NCI-H2196 treated with DMSO at 0.1 percent for 48 hours (cell line): Measurements from ENCODE around the gene CNOT2.

Experiments used
- DNase-seq: peaks from one replicate; lab custom pipeline; 2025; ENCODE audit not compliant: unreplicated experiment; lab: John Stamatoyannopoulos, UW

The CNOT2 gene

GRCh38 chr12:70251661-70252060 lies 8.4 kb downstream of the CNOT2 start:
- no peak for DNase-seq

DNA sequence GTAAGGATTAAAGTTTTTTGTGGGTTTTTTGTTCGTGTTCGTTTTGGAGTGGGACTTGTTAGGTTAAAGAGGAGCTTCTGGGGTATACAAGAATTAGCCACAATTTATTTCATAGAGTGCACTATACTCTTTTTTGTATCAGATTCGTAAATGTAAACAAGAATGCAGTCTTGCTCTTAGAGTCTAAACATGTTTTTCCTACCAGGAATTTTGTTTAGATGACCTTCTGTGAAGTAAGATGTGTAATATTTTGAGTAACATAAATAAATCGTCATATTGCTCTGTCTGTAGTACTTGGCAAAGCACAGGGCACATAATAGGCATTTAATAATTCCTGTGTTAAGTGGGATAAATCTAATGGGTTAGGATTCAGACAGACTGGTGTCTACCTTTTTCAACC lies 9.6 kb downstream of the CNOT2 start:
- DNase-seq, result no peak

- no peak for DNase-seq
Measured at GRCh38 chr12:70254225-70254624, 11.0 kb downstream of the CNOT2 start.

- DNase-seq, result no peak
Measured at GRCh38 chr12:70254846-70255245, 11.6 kb downstream of the CNOT2 start.

GRCh38 chr12:70255311-70255710 lies 12.1 kb downstream of the CNOT2 start:
- DNase-seq, result no peak

DNA sequence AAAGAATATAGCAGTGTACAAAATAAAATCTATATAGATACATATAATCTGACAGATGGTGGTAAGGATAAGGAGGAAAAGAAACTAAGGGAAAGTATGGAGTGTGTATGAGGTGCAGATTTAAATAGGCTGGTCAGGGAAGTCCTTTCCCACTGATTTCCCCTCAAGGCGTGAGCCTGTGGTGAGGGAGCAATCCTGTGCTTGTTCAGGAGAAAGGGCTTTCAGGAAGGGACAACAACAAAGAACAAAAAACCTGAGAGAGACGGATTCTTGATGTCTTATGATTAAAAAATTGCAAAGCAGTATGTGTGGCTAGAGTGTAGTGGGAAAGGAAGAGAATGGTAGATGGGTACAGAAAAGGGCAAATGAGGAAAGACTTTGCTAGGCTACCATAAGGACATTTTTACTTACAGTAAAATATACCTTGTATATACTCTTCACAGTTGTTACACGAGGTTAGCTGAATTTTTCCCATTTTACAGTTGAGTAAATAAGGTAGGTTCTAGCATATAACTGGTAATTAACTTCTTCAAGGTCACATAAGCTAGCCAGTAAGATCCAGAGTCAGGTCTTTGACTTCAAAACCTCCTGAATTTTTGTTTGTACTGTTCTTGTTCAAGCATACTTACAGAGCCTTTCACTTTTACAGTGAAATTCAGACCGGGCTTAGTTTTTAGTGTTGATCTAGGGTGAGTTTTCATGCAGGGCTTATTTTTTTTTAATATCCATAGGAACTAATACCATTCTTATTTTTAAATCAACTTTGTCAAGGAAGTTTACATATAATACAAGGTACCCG lies 15.6 kb downstream of the CNOT2 start:
- DNase-seq, result no peak

- DNase-seq, result no peak
Measured at GRCh38 chr12:70260646-70261045, 17.4 kb downstream of the CNOT2 start.

DNA sequence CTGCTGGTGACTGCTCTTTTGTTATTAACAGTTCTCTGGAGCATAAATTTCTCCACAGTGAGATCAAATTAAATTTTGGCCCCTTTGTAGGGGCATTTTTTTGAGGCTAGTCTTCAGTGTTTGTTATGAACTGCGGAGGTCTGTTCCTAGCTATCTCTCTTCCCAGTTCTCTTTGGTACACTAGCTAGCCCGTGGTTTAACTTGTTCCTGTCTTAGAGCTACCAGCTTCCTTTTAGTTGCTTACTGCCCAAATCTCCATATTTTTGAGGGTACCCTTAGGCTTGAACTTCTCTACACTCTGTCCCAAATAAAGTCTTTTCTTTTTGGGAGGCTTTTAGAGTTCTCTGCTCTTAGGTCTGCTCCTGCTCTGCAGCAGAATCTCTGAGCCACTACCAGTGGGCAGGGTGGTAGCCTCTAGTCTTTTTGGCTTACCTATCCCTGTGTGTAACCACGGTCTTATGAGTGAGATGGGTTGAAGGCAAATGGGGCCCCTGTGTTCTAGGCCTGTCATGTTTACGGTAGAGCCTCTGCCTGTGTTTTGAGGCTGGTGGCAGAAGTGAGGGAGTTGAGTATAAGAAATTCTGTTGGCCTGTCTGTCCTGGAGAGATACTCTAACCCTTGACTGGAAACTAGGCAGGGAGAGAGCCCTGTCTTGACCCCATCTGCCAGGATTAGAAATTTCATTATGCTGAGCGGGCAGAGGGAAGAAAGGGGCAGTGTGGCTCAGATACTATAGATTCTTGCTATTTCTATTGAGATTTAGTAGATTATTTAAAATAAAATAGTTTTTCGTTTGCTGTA lies 21.0 kb downstream of the CNOT2 start:
- no peak for DNase-seq

GRCh38 chr12:70265132-70265531 lies 21.9 kb downstream of the CNOT2 start:
- DNase-seq, result no peak

- no peak for DNase-seq
Measured at GRCh38 chr12:70267550-70267949, 24.3 kb downstream of the CNOT2 start.

DNA sequence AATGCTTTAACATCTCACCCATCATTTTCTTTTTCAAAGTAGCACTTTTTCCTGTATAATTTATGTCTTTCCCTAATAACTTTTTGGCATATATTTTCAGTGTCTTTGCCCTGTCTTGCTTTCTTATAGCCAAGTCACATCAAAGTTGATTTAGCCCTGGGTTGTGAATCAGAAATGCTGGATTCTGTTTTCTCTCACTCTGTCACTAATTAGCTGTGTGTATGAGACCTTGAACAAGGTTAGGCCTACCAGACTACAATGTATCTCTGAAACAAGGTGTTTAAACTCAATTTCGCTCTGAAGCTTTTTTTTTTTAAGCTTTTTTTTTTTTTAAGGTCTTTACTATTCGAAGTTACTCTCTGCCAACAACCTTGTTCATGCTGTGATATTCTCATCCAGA lies 25.7 kb downstream of the CNOT2 start:
- DNase-seq, result no peak

GRCh38 chr12:70270108-70270507 lies 26.9 kb downstream of the CNOT2 start:
- DNase-seq, result no peak

DNA sequence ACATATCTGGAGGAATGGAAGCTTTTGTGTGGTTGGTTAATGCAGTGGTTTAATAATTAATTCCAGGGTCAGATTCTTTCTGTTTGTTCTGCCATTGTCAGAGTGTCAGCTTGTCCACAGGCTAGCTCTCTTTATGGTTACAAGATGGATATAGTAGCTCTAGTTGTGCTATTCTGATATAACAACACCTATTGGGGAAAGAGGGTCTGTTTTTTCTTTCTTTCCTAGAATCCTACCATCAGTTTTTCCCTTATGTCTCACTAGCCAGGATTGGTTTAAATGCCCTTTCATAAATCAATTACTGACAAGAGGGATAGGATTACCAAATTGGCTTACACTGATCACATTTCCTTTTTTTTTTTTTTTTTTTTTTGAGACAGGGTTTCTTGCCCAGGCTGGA lies 27.8 kb downstream of the CNOT2 start:
- no peak for DNase-seq

DNA sequence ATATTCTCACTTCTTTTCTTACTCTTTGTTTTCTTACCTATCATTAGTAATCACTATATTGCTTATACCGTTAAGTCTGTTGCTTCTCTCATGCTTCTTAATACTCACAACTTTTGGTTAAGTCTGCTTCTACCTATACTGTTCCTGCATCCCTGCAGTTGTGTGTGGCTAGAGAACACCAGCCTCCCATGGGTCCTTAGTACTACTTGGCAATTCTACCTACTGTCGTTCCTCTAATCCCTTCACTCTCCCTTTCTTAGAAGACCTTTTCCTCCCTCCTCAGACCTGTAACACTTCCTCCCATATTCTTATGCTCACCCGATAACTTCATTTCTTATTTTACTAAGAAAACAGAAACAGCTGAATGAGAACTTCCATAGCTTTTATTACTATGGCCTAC lies 29.3 kb downstream of the CNOT2 start:
- DNase-seq, result no peak

GRCh38 chr12:70275045-70275444 lies 31.8 kb downstream of the CNOT2 start:
- DNase-seq, result no peak

DNA sequence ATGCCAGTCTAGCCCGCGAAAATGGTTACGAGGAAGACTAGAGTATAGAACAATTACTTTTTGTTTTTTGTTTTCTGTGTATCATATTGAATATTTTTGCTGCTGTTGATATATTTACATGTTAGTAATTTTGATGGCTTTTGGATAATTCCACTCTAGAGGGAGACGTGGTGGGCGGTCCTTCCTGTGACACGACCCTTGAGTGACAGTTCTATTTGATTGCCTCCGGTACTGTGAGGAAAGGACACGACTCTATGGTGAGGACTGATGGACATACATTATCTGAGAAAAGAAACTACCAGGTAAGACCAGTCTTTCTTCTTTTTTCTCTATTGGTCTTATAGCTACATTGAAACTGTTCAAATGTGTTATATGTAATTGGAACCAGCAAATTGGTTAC lies 34.7 kb downstream of the CNOT2 start:
- no peak for DNase-seq

GRCh38 chr12:70278945-70279344 lies 35.7 kb downstream of the CNOT2 start:
- DNase-seq, result no peak

DNA sequence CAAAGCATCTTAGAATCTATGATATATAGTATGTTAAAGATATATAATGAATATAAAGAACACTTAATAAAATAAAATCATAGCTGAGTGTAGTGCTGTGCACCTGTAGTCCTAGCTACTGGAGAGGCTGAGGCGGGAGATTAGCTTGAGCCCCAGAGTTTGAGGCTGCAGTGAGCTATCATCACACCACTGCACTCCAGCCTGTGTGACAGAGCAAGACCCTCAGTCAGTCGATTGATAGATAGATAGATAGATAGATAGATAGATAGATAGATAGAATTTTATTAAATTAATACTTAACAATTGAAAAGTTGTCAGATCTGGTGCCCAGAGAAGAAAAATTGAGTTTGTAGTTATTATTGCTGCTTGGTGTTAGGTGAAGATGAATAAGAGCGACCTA lies 40.0 kb downstream of the CNOT2 start:
- DNase-seq, result no peak

- DNase-seq, result no peak
Measured at GRCh38 chr12:70288817-70289216, 45.6 kb downstream of the CNOT2 start.

DNA sequence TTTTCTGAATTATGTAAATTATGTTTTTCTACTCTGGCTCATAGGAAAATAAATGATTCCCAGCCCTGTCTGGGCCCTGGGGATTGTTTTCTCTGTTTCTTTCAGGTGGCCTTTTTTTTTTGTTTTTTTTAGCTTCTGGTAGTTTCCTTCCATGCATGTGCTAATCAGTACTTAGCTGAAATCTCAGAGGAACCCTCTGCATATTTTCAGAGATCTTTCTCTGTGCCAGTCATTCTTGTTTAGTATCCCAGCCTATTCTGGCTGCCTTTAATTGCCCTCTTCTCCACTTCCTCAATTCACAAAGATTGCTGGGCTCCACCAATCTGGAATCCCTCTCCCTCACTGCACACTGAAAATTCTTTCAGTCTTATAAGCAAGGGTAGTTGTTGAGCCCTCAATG lies 46.9 kb downstream of the CNOT2 start:
- DNase-seq, result no peak

GRCh38 chr12:70292017-70292776 lies 49.0 kb downstream of the CNOT2 start:
- no peak for DNase-seq
